Naive B cell (primary cell): ENCODE results near the gene MS4A7. TPM values are rescaled to one million over a fixed set of nuclear protein-coding genes. Genes with fewer than 3 reads are reported as not detected.

Source experiments
- ATAC-seq, 2 donors: fragments of 150-1000 bp; cut with Tn5 transposase; 2 replicates each; pipeline ENCODE4 v1.10.0; 2021; ENCODE audit warnings: low read depth in 2 of 2, mild to moderate bottlenecking in 2 of 2, moderate library complexity in 2 of 2
- DNase-seq: peaks from one replicate; pipeline ENCODE4 v3.0.0; 2022
- H3K27ac Mint-ChIP-seq, 6 donors: one replicate each; pipeline ENCODE4 v1.8.0; 2020 to 2022; ENCODE audit warnings: mild to moderate bottlenecking in 6 of 6, mixed read lengths in 6 of 6, moderate library complexity in 5 of 6, inconsistent platforms in 2 of 6
- H3K27me3 Mint-ChIP-seq, 3 donors: one replicate each; pipeline ENCODE4 v1.8.0; 2021 to 2022; ENCODE audit warnings: mixed read lengths in 3 of 3, mild to moderate bottlenecking in 1 of 3
- H3K36me3 Mint-ChIP-seq, 2 donors: one replicate each; pipeline ENCODE4 v1.8.0; 2020 to 2022; ENCODE audit warnings: mixed read lengths in 2 of 2, inconsistent platforms in 1 of 2, mild to moderate bottlenecking in 1 of 2
- H3K4me1 Mint-ChIP-seq, 3 donors: one replicate each; pipeline ENCODE4 v1.8.0; 2020 to 2022; ENCODE audit warnings: mixed read lengths in 3 of 3, inconsistent platforms in 1 of 3, mild to moderate bottlenecking in 1 of 3, moderate library complexity in 1 of 3
- H3K4me3 Mint-ChIP-seq, 8 donors: one replicate each; pipeline ENCODE4 v1.8.0; 2020 to 2022; ENCODE audit warnings: mild to moderate bottlenecking in 8 of 8, mixed read lengths in 8 of 8, moderate library complexity in 8 of 8, inconsistent platforms in 2 of 8
- H3K9me3 Mint-ChIP-seq, 7 donors: one replicate each; pipeline ENCODE4 v1.8.0; 2020 to 2022; ENCODE audit warnings: mixed read lengths in 7 of 7, mild to moderate bottlenecking in 5 of 7, inconsistent platforms in 2 of 7, moderate library complexity in 1 of 7
- polyA plus RNA-seq, 6 donors: library from polyadenylated mRNA; unstranded; fragments of 300-500 nt; fragmentation: Illumina TruSeq; gene quantifications; one replicate each; pipeline ENCODE4 v1.2.3, GENCODE V29; 2021; ENCODE audit warnings: low read depth in 6 of 6

MS4A7 gene
- polyA plus RNA-seq, 6 donors from 2014 or later, result 24.5 to 47.8 (median 30.0) TPM

DNA sequence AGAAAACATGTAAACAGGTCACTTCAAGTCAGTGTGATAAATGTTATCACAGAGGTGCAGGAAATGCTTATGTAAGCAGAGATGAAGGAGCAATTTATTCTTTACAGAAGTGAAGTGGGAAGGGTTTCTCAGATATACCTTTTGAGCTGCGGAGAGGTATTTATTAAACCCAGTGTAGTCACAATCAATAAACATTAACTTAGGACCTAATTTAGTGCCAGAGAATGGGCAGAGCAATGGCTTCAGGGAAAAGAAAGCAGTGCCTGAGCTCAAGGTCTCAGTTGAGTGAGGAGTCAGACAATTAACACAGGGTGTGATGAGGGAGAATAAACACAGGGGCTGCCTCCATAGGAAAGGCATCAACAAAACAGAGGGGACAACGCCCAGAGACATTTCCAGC lies 52.9 kb downstream of the MS4A7 start:
- Mint-ChIP-seq H3K4me3 (no peak overlapping the region), H3K36me3 (no peaks in the 10 kb centered on the region), H3K27ac (peak overlapping the region in 1 of 6 donors; percentile 11), H3K4me1 (peaks cover 12 to 20% (median 17%) of the 10 kb centered on the region in 3 donors), H3K27me3 (no peaks in the 10 kb centered on the region), H3K9me3 (no peaks in the 10 kb centered on the region)
- ATAC-seq (no peak), DNase-seq (no peak)

DNA sequence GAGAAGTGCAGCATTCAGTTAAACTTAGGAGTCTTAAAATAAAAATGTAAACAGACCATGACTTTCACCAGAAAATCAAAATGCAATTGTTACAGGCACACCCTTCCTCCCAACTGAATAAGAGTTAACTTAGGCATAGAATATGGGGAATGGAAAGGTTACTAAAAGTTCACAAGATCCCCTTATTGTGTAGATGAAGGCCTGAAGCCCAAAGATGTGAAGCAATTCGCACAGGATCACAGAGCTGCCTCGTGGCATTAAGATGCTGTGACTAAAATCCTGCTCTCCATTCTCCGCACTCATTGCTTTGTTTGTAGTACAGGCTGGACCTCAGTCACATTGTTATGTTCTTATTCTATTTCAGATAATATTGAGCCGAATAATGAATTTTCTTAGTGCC lies 55.1 kb downstream of the MS4A7 start:
- Mint-ChIP-seq H3K27me3 (no peaks in the 10 kb centered on the region), H3K9me3 (peaks cover 0 to 2% (median 0%) of the 10 kb centered on the region in 7 donors), H3K4me3 (no peak overlapping the region), H3K36me3 (no peaks in the 10 kb centered on the region), H3K4me1 (peaks cover 12 to 16% (median 14%) of the 10 kb centered on the region in 3 donors), H3K27ac (no peak overlapping the region)
- ATAC-seq (no peak), DNase-seq (no peak)

Other genes starting within 250 kb of the MS4A7 start
- gene MS4A6A, start 195.4 kb upstream of the MS4A7 start, polyA plus RNA-seq, result 10 to 100 TPM in 2 of 6 donors, 1 to 10 TPM in 4; 1.5 to 11.3 (median 3.3) TPM
- not detected for gene MS4A4E, start 135.4 kb upstream of the MS4A7 start, polyA plus RNA-seq
- under 1 TPM in 2 of 6 donors, not detected in 4; 0.16 to 0.34 TPM for gene MS4A4A, start 97.9 kb upstream of the MS4A7 start, polyA plus RNA-seq
- not detected for gene MS4A6E, start 51.3 kb upstream of the MS4A7 start, polyA plus RNA-seq
- 1 to 10 TPM in 2 of 6 donors, under 1 TPM in 3, not detected in 1; 0.43 to 1.8 (median 0.64) TPM for gene MS4A14, start 17.9 kb downstream of the MS4A7 start, polyA plus RNA-seq
- not detected for gene MS4A5, start 51.0 kb downstream of the MS4A7 start, polyA plus RNA-seq
- 1,000 to 10,000 TPM in 1 of 6 donors, 100 to 1,000 TPM in 5; 910 to 1,188 (median 959) TPM for gene MS4A1, start 77.3 kb downstream of the MS4A7 start, polyA plus RNA-seq
- not detected for gene MS4A12, start 114.2 kb downstream of the MS4A7 start, polyA plus RNA-seq
- gene MS4A13, start 136.9 kb downstream of the MS4A7 start, polyA plus RNA-seq, result not detected